Hepatocyte (in vitro differentiated cells): ENCODE measurements around the gene MSRB1. TPM values are rescaled to one million over a fixed set of nuclear protein-coding genes. Genes with fewer than 3 reads are reported as not detected.

ENCODE experiments used
- DNase-seq: peaks from one replicate; pipeline ENCODE4 v3.0.0-alpha.2; 2016; ENCODE audit warnings: low spot score
- H2AFZ ChIP-seq: fragments of 200-600 bp; sonication (generic); 2 replicates; pipeline ENCODE4 v1.6.0; 2016; ENCODE audit warnings: antibody characterized with exemption, mild to moderate bottlenecking
- H3K27ac ChIP-seq: fragments of 200-600 bp; sonication (generic); 2 replicates; pipeline ENCODE4 v1.5.1; 2016; ENCODE audit warnings: mild to moderate bottlenecking
- H3K27me3 ChIP-seq: fragments of 200-600 bp; sonication (generic); 2 replicates; pipeline ENCODE4 v1.6.1; 2016
- H3K36me3 ChIP-seq: fragments of 200-600 bp; sonication (generic); replicated peaks from 2 replicates; pipeline ENCODE4 v1.5.1; 2016; ENCODE audit warnings: low read depth; ENCODE audit not compliant: insufficient read depth
- H3K4me1 ChIP-seq: fragments of 200-600 bp; sonication (generic); 2 replicates; pipeline ENCODE4 v1.5.1; 2016; ENCODE audit warnings: mild to moderate bottlenecking, moderate library complexity; ENCODE audit not compliant: insufficient read depth
- H3K4me2 ChIP-seq: fragments of 200-600 bp; sonication (generic); 2 replicates; pipeline ENCODE4 v1.6.0; 2016
- H3K4me3 ChIP-seq: fragments of 200-600 bp; sonication (generic); 2 replicates; pipeline ENCODE4 v1.5.1; 2016; ENCODE audit warnings: mild to moderate bottlenecking
- H3K79me2 ChIP-seq: fragments of 200-600 bp; sonication (generic); 2 replicates; pipeline ENCODE4 v1.6.0; 2017; ENCODE audit warnings: mild to moderate bottlenecking
- H3K9me2 ChIP-seq: fragments of 200-600 bp; sonication (generic); replicated peaks from 2 replicates; pipeline ENCODE4 v1.6.0; 2017; ENCODE audit warnings: mild to moderate bottlenecking; ENCODE audit not compliant: insufficient read depth
- H3K9me3 ChIP-seq: fragments of 200-600 bp; sonication (generic); 2 replicates; pipeline ENCODE4 v1.5.1; 2016; ENCODE audit warnings: low read depth, mild to moderate bottlenecking
- H4K20me1 ChIP-seq: fragments of 200-600 bp; sonication (generic); 2 replicates; pipeline ENCODE4 v1.6.0; 2016; ENCODE audit warnings: mild to moderate bottlenecking; ENCODE audit not compliant: insufficient read depth, poor library complexity, severe bottlenecking
- CTCF ChIP-seq: fragments of 200-600 bp; sonication (generic); IDR thresholded peaks from 2 replicates; pipeline ENCODE4 v1.5.1; 2016; ENCODE audit warnings: antibody characterized with exemption, mild to moderate bottlenecking; ENCODE audit not compliant: poor library complexity
- EZH2 ChIP-seq: fragments of 200-600 bp; sonication (generic); IDR thresholded peaks from 2 replicates; pipeline ENCODE4 v1.6.1; 2016; ENCODE audit warnings: antibody characterized with exemption, mild to moderate bottlenecking, borderline replicate concordance
- EZH2phosphoT487 ChIP-seq: fragments of 200-600 bp; sonication (generic); IDR thresholded peaks from one replicate; pipeline ENCODE4 v1.6.1; 2018; ENCODE audit warnings: antibody characterized with exemption, mild to moderate bottlenecking, low read depth, moderate library complexity; ENCODE audit not compliant: unreplicated experiment, severe bottlenecking
- WGBS: methylation state at CpG from one replicate; pipeline ENCODE4 v1.1.6; 2016; ENCODE audit warnings: low lambda C conversion rate; ENCODE audit errors: missing lambda C conversion rate; 5-methylcytosine and 5-hydroxymethylcytosine counted together
- polyA plus RNA-seq: library from polyadenylated mRNA; unstranded; fragments of >200 nt; fragmentation: Nextera tagmentation; extraction: Ambion mirVana; gene quantifications from 2 replicates; pipeline ENCODE4 v1.2.1, GENCODE V29; 2016
- total RNA-seq: library from RNA; depleted of rRNA; stranded (reverse); fragments of >200 nt; gene quantifications from 2 replicates; pipeline ENCODE4 v1.2.3, GENCODE V29; 2014

MSRB1 gene
- total and polyA plus RNA-seq, 2 experiments from 2014 or later, result 31.3 to 62.4 TPM

DNA sequence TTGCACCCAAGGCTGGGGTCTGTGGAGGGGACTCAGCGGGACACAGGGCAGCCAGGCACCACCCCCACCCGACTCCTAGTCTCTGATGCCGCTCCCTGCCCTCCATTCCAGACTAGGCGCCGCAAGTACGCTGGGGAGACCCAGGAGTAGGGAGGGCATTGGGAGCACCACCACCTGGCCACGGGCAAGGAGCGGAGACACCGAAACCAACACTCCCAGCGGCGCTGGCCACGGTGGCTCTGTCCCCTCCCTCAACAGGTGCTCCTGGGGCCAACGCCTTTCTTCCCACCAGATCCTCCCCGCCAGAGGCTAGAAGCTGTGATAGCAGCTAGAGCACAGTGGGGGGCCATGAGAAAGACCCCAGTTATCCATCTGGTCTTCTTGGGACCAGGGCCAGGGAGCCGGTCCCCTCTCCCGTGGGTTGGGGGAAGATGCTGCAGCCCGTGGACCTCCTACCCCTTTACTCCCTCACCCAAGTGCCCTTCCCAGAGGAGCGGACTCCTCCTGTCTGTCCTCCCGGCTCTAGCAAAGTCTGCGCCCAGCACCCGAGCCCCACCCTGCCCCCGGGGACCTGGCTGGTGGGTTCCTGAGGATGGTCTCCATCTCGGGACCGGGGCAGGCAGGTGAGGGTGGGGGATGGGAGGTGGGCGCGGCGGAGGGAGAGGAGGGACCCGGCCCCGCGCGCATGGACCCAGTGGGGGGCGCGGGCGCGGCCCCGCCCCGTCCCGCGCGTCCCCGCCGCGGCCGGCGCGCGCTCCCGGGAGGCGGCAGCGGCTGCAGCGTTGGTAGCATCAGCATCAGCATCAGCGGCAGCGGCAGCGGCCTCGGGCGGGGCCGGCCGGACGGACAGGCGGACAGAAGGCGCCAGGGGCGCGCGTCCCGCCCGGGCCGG lies 46.5 kb upstream of the MSRB1 start, which contains the start of gene SYNGR3:
Gene SYNGR3, plus strand, starts transcription at position 762 of the 892 bp plus-strand sequence. CDS start 133 bp downstream, outside the sequence.
- TF ChIP-seq CTCF (no peak), EZH2 (peak; percentile 43)
- Histone ChIP-seq H3K27ac (no peak within 1 kb of the TSS), H3K4me2 (peak within 1 kb of the TSS; percentile 82), H4K20me1 (peaks cover 3% of the 10 kb centered on the region), H3K27me3 (peaks cover 27% of the 10 kb centered on the region), H3K9me2 (no peaks in the 10 kb centered on the region), H3K36me3 (no peaks in the 10 kb centered on the region), H3K9me3 (no peaks in the 10 kb centered on the region), H3K4me1 (peaks cover 32% of the 10 kb centered on the region), H3K4me3 (peak within 1 kb of the TSS; percentile 15), H2AFZ (peak within 1 kb of the TSS; percentile 53), H3K79me2 (peaks cover 22% of the 10 kb centered on the region)
- peak; percentile 56 for DNase-seq
- 27% methylated on average over 16 of the region's 67 CpGs for WGBS

- Histone ChIP-seq H2AFZ (no peak overlapping the region), H3K27me3 (peaks cover 28% of the 10 kb centered on the region), H3K4me3 (no peak overlapping the region), H3K9me2 (no peaks in the 10 kb centered on the region), H3K36me3 (no peaks in the 10 kb centered on the region), H4K20me1 (peaks cover 3% of the 10 kb centered on the region), H3K27ac (no peak overlapping the region), H3K4me1 (peaks cover 36% of the 10 kb centered on the region), H3K4me2 (no peak overlapping the region), H3K79me2 (peaks cover 22% of the 10 kb centered on the region), H3K9me3 (no peaks in the 10 kb centered on the region)
- no peak for DNase-seq
- 100% methylated on average over 10 of the region's 10 CpGs for WGBS
- TF ChIP-seq EZH2phosphoT487, result no peak
- no peak for TF ChIP-seq CTCF
- no peak for TF ChIP-seq EZH2
Observed at GRCh38 chr16:1987198-1987597, 44.2 kb upstream of the MSRB1 start.

GRCh38 chr16:1985466-1986150 lies 42.6 kb upstream of the MSRB1 start:
- H3K27me3 ChIP-seq, result peaks cover 35% of the 10 kb centered on the region
- no peak for TF ChIP-seq EZH2phosphoT487
- TF ChIP-seq EZH2, result no peak
- no peak for TF ChIP-seq CTCF
- H3K4me3 ChIP-seq, result no peak overlapping the region
- no peaks in the 10 kb centered on the region for H3K9me3 ChIP-seq
- no peak for DNase-seq
- H3K4me2 ChIP-seq, result peak overlapping the region; percentile 96
- H3K4me1 ChIP-seq, result peaks cover 26% of the 10 kb centered on the region
- no peak overlapping the region for H2AFZ ChIP-seq
- peak overlapping the region; percentile 96 for H3K27ac ChIP-seq
- H4K20me1 ChIP-seq, result peaks cover 3% of the 10 kb centered on the region
- 96% methylated on average over 14 of the region's 14 CpGs for WGBS
- no peaks in the 10 kb centered on the region for H3K9me2 ChIP-seq
- H3K79me2 ChIP-seq, result peaks cover 22% of the 10 kb centered on the region
- no peaks in the 10 kb centered on the region for H3K36me3 ChIP-seq
